NCI-H345 (cell line): Measurements from ENCODE around the gene UTP14A.
"Not testable (repeated sequence)": the region's sequence is repeated elsewhere in the genome, so short reads cannot be mapped to it uniquely, and the experiment has no call there.

Experiments used
- DNase-seq: peaks from one replicate; lab custom pipeline; 2025; lab: John Stamatoyannopoulos, UW

The UTP14A gene, protein sequence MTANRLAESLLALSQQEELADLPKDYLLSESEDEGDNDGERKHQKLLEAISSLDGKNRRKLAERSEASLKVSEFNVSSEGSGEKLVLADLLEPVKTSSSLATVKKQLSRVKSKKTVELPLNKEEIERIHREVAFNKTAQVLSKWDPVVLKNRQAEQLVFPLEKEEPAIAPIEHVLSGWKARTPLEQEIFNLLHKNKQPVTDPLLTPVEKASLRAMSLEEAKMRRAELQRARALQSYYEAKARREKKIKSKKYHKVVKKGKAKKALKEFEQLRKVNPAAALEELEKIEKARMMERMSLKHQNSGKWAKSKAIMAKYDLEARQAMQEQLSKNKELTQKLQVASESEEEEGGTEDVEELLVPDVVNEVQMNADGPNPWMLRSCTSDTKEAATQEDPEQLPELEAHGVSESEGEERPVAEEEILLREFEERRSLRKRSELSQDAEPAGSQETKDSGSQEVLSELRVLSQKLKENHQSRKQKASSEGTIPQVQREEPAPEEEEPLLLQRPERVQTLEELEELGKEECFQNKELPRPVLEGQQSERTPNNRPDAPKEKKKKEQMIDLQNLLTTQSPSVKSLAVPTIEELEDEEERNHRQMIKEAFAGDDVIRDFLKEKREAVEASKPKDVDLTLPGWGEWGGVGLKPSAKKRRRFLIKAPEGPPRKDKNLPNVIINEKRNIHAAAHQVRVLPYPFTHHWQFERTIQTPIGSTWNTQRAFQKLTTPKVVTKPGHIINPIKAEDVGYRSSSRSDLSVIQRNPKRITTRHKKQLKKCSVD

DNA sequence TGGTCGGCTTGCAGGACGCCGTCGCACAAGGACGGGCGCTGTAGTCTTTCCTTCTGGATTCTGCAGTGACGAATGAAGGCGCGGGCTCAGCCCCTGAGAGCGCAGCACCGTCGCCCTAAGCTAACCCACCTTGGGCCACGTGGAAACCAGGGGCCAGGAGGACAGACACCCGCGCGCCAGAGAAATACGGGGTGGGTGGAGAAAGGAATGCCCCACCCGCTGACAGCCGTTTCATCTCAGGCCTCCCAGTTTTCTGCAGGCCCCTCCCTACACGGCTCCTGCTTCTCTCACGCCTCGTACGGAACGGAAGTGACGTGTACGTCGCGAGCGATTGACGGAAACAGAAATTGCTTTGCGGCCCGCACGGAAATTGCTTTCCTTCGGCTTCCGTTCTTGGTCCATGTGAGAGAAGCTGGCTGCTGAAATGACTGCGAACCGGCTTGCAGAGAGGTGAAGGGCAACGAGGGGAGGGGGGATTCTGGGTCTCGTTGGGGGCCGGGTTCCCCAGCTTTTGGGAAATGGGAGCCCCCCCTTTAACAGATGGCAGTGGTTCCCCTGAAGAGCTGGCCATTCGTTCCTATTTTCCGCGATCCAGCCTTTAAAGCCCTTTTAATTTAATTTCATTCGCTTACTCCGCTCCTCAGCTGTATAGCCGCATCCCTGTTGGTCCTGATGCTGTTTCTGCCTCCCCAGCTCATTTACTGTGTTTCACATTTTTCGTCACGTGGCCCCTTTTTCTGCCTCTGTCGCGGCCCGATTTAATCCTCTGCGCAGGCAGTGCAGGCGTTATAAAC, at the start of gene UTP14A:
UTP14A (plus strand) TSS at position 378 of the 794 bp plus-strand sequence; CDS start at position 425, 47 bp downstream.
- DNase-seq, result peak; percentile 92

GRCh38 chrX:129859134-129859533, 46.8 kb upstream of the UTP14A start:
- DNase-seq, result not testable (repeated sequence)

DNA sequence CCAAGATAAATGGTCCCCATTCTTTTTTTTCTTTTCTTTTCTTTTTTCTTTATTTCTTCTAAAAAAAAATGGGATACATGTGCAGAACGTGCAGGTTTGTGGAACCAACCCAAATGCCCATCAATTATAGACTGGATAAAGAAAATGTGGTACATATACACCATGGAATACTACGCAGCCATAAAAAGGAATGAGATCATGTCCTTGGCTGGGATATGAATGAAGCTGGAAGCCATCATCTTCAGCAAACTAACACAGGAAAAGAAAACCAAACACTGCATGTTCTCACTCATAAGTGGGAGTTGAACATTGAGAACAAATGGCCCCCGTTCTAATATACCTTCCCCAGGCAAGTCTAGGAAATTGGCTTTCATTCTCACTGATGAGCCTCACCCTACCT, 39.6 kb upstream of the UTP14A start:
- DNase-seq, result not testable (repeated sequence)

GRCh38 chrX:129872524-129872923, 33.4 kb upstream of the UTP14A start:
- DNase-seq, result no peak

DNA sequence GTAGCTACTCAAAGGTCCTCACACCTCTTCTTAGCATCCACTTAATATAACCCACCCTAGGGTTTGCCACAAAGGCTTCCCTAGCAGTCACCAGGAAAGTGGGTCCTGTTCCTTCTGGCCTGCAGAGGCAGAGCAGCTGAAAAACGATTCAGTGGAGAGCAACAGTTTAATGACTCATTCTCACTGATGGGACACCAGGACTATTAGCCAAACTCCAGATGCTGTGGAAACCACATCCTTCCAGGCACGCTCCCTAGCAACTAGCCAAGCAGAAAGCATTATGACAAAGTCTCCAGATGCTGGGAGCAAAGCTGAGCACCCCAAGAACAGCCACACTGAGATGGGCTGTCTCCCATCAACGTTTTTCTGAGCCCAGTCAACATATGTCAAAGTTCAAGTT, 30.3 kb upstream of the UTP14A start:
- DNase-seq, result no peak

GRCh38 chrX:129876771-129877305, 29.1 kb upstream of the UTP14A start:
- peak; percentile 56 for DNase-seq

DNA sequence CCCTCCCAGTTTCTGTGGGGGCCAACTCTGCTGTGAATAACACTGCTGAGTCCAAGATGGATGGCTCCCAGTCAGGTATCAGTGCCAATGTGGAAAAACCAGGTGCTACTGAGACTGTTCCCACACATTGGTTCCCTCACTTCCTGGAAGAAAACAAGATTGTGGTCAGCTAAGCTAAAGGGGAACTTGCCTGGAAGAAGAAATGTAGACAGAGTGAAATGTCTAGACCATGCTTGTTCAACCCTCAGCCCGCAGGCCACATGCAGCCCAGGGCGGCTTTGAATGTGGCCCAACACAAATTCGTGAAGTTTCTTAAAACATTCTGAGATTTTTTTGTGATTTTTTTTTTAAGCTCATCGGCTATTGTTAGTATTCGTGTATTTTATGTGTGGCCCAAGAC, 28.6 kb upstream of the UTP14A start:
- no peak for DNase-seq

GRCh38 chrX:129900054-129900453, 5.9 kb upstream of the UTP14A start:
- DNase-seq, result no peak

GRCh38 chrX:129908636-129909035, 2.7 kb downstream of the UTP14A start:
- DNase-seq, result no peak

DNA sequence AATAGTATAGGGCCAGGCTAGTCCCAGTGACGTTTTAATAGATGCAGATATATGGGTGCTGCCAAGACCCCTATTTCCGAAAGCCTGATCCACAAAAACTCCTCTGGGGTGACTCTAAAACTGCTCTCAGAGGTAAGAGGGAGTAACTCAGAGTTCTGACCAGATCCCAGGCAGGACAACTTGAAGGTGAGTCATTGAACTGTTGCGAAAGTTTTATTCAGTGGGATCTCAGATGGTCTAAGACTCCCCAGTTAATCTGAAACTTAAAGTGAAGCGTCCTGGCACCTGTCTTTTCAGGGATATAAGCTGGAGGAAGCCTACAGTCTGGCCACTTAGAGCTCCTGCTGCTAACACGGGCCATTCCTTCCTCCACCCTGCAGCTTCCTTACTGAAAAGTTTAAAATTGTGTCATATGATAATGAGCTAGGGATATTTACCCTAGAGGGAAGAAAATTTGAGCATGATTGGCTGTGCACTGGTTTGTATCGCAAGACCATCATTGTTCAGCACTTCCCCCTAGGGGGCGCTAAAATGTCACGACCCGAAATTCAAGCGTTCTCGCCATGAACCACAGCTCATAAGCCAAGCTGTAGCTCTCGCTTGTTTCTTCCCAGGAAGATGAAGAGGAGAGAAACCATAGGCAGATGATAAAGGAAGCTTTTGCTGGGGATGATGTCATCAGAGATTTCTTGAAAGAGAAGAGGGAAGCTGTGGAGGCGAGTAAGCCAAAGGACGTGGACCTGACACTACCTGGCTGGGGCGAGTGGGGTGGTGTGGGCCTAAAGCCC, 19.5 kb downstream of the UTP14A start:
- peak; percentile 53 for DNase-seq

GRCh38 chrX:129930941-129931410, 25.0 kb downstream of the UTP14A start:
- DNase-seq, result no peak

DNA sequence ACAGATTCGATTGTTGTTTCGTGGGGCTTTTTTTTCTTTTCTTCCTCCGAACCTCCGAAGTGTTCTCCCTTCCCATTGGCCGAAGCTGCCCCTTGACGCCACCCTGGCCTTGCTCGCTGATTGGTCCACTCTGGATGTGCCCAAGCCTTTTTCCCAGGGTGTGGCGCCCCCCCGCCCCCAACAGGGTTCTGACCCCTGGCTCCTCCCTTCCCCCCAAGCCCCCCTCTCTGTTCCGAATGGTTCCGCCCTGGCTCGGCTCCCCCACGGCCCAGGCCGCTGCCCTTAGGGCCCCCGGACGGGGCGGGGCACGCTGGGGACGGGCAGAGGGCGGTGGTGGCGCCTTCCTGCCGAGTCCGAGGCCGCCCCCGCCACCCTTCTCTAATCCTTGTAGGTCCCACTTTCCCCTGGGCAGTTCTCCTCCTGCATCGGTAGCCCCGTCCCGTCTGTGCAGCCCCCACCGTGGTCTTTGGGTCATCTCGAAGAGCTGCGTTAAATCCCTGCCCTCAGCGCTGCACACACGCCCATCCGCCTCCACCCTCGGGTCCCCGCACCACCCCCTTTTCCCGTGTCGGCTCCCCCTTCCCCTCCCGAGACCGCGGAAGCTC, 25.5 kb downstream of the UTP14A start:
- peak; percentile 73 for DNase-seq

- peak; percentile 83 for DNase-seq
Observed at GRCh38 chrX:129932016-129932820, 26.3 kb downstream of the UTP14A start.

GRCh38 chrX:129932821-129933321, 26.9 kb downstream of the UTP14A start:
- no peak for DNase-seq

GRCh38 chrX:129933700-129934099, 27.7 kb downstream of the UTP14A start:
- DNase-seq, result no peak

GRCh38 chrX:129934461-129934860, 28.5 kb downstream of the UTP14A start:
- DNase-seq, result no peak

DNA sequence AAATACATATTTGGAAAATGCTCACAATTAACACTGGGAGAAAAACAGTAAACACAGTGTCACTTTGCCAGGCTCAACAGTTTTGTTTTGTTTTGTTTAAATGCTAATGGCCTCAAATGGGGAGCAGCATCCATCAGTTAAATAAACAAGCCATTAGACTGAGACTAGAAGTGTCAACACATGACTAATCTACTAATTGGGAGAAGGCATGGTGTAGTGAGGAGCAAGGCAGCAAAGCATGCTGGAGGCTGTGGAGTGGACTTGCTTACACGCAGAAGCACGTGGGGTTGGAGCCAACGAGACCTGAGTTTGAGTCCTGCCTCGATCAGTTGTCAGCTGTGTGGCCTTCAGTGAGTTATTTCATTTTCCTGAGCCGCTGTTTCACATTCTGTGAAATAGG, 29.0 kb downstream of the UTP14A start:
- DNase-seq, result no peak

- DNase-seq, result no peak
Observed at GRCh38 chrX:129938081-129938480, 32.1 kb downstream of the UTP14A start.

DNA sequence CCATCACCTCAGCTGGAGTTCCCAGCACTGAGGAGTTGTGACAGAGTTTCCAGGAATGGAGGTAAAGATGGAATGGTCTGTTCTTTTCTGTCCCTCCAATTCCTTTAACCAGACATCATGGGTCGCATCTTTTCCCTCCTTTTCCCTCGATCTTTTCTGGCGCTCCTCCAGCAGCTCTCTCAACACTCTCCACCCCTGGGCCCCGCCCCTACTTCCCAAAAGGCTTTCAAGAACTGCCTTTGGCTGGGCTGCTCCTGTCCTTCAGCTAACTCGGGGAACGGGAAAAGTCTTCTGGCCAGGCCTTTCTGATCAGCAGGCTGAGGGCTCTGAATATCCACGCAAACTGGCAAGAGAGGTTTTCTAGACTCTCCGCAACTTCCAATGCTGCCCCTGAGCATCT, 34.0 kb downstream of the UTP14A start:
- DNase-seq, result peak; percentile 24

DNA sequence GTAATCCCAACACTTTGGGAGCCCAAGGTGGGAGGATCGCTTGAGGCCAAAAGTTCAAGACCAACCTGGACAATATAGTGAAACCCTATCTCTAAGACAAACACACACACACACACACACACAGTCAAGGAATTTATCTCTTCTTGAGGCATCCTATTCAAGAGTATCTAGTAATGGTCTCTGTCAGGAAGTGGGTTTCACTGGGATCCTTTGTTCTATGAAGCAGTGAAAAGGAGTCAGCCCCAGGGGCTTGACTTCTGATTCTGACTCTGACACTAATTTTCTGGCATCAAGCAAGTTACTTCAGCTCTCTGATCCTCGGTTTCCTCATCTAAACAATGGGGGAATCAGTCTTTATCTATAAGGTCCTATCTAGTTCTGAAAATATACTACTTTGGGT, 34.8 kb downstream of the UTP14A start:
- no peak for DNase-seq
